Gastrocnemius medialis (tissue), 4 donors: ENCODE results near the gene ERCC3. TPM values are rescaled to one million over a fixed set of nuclear protein-coding genes. Genes with fewer than 3 reads are reported as not detected.

Experiments
- ATAC-seq, 2 donors: fragments of 150-250 bp; one replicate each; pipeline ENCODE4 v1.9.1; 2016
- DNase-seq, 2 donors: peaks; one replicate each; pipeline ENCODE4 v3.0.0-alpha.2; 2019
- H3K27ac ChIP-seq, 4 donors: fragments of 200-600 bp; sonication (generic); 1 replicate in 1 of 4; 2 replicates in 3 of 4; pipeline ENCODE4 v1.5.1; 2016 to 2018; ENCODE audit warnings: mild to moderate bottlenecking in 2 of 4, moderate library complexity in 1 of 4
- H3K27me3 ChIP-seq, 3 donors: fragments of 200-600 bp; sonication (generic) in 2 of 3; 1 replicate in 1 of 3; 2 replicates in 2 of 3; pipeline versions ENCODE4 v1.5.1 to v1.6.0; 2016 to 2019; ENCODE audit warnings: mild to moderate bottlenecking in 1 of 3, moderate library complexity in 1 of 3
- H3K36me3 ChIP-seq, 2 donors: fragments of 200-600 bp; sonication (generic) in 1 of 2; one replicate each; pipeline ENCODE4 v1.5.1; 2017 to 2018
- H3K4me1 ChIP-seq, 2 donors: fragments of 200-600 bp; sonication (generic) in 1 of 2; one replicate each; pipeline ENCODE4 v1.5.1; 2016 to 2017; ENCODE audit warnings: mild to moderate bottlenecking in 2 of 2
- H3K4me3 ChIP-seq, 4 donors: fragments of 200-600 bp; sonication (generic) in 3 of 4; 1 replicate in 1 of 4; 2 replicates in 3 of 4; pipeline ENCODE4 v1.5.1; 2016 to 2019; ENCODE audit warnings: mild to moderate bottlenecking in 2 of 4
- H3K9me3 ChIP-seq, 3 donors: fragments of 200-600 bp; sonication (generic) in 2 of 3; 1 replicate in 1 of 3; 2 replicates in 2 of 3; pipeline ENCODE4 v1.5.1; 2016 to 2019
- CTCF ChIP-seq, 5 experiments: fragments of 450-650 bp in 3 of 5; fragments of 200-600 bp in 2 of 5; sonication (generic) in 2 of 5; IDR thresholded peaks in 4 of 5; conservative IDR thresholded peaks in 1 of 5; 1 replicate in 4 of 5; 2 replicates in 1 of 5; pipeline ENCODE4 v1.5.1; 2016 to 2019; ENCODE audit warnings: antibody characterized with exemption in 5 of 5, mild to moderate bottlenecking in 3 of 5, moderate library complexity in 3 of 5
- POLR2A ChIP-seq, 2 donors: fragments of 450-650 bp; IDR thresholded peaks; one replicate each; pipeline ENCODE4 v1.6.1; 2017; ENCODE audit warnings: antibody characterized with exemption in 2 of 2, mild to moderate bottlenecking in 2 of 2, moderate library complexity in 2 of 2
- in situ Hi-C, 4 donors: fragments of 200-750 bp; cut with MboI; loops; one replicate each; pipeline versions ENCODE4 v1.15.0 to v1.8.0; 2017; ENCODE audit warnings: low sequenced_read_pairs in 4 of 4
- intact Hi-C: fragments of 100-400 bp; cut with DNase I; formaldehyde crosslinking; loops from one replicate; pipeline ENCODE4 v1.15.1; 2023; ENCODE audit warnings: low total_unique reads
- total RNA-seq, 4 donors: library from RNA; depleted of rRNA; stranded (reverse); fragments of >200 nt; gene quantifications; one replicate each; pipeline versions ENCODE4 v1.1.0 to v1.2.3, GENCODE V29; 2016

ERCC3 gene
- total RNA-seq, 4 donors from 2014 or later: 24.9 to 28.2 (median 26.7) TPM

DNA sequence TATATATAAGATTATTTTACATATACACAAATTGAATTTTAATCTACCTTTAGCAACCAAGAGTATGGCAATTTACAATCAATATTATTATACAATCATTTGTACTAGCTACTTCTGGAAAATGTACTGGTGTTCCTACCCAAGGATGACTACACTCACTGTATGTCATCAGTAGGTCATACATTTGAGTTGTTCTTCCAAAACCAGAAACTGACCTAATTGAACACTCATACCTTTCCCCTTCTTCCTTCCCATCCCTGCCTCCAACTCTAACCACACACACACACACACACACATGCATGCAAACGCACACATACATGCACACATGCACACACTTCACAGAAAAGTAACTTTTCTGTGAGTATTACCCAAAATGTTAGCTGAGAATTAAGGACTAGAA is 8.2 kb upstream of the ERCC3 start:
- peaks cover 0 to 20% of the 10 kb centered on the region in 2 donors for H3K36me3 ChIP-seq
- intact Hi-C loops: no loop called here

GRCh38 chr2:127293386-127293747 is 577 bp downstream of the ERCC3 start:
- in situ Hi-C loops (no loop called here), intact Hi-C loops (no loop called here)
- no peaks in the 10 kb centered on the region for H3K9me3 ChIP-seq
- peaks cover 12 to 13% of the 10 kb centered on the region in 2 donors for H3K4me1 ChIP-seq
- H3K27ac ChIP-seq: peak overlapping the region; percentile 78 to 85 (median 84)
- H3K4me3 ChIP-seq: peak overlapping the region; percentile 77 to 99 (median 86)
- no peaks in the 10 kb centered on the region for H3K27me3 ChIP-seq
- DNase-seq: no peak
- peak in 1 of 2 donors; percentile 16 for ATAC-seq
- TF ChIP-seq POLR2A (IDR thresholded peaks at IDR 0.05): no peak
- no peak for TF ChIP-seq CTCF (IDR thresholded peaks at IDR 0.05 in 4 of 5, conservative IDR thresholded peaks at IDR 0.05 in 1 of 5)
- H3K36me3 ChIP-seq: peaks cover 0 to 42% of the 10 kb centered on the region in 2 donors

More for the DNA sequence above, 8.2 kb upstream of the ERCC3 start:
- Histone ChIP-seq H3K9me3 (no peaks in the 10 kb centered on the region), H3K4me3 (no peak overlapping the region), H3K4me1 (no peaks in the 10 kb centered on the region), H3K27me3 (no peaks in the 10 kb centered on the region), H3K27ac (no peak overlapping the region)
- TF ChIP-seq CTCF (IDR thresholded peaks at IDR 0.05 in 4 of 5, conservative IDR thresholded peaks at IDR 0.05 in 1 of 5): no peak
- TF ChIP-seq POLR2A (IDR thresholded peaks at IDR 0.05): no peak
- DNase-seq (no peak), ATAC-seq (no peak)
- in situ Hi-C loops: loop anchor here in 1 of 4 donors (25.0 kb wide), 1 partner anchor 835 kb away; no protein-coding TSS in a partner anchor

DNA sequence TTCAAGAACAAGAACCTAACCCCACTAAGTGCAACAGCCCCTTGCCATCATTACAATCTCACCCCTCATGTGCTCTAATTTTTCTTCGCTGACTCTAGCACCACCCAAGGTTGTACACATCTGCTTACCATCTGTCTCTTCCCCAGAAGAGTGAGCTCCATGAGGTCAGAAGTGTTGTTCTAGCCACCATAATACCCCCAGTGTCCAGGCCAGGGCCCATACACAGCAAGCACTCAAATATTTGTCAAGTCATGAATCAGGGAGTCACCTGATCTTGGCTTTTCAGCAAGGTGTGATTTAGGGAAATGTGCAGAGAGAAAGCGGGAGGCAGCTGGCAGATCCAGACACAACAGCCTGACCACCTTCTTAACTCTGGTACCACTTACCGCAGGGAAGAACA is 5.7 kb downstream of the ERCC3 start:
- H3K9me3 ChIP-seq: no peaks in the 10 kb centered on the region
- H3K4me1 ChIP-seq: peaks cover 6 to 9% of the 10 kb centered on the region in 2 donors
- no peak overlapping the region for H3K27ac ChIP-seq
- no peak overlapping the region for H3K4me3 ChIP-seq
- intact Hi-C loops: no loop called here
- in situ Hi-C loops: no loop called here
- ATAC-seq: no peak
- H3K36me3 ChIP-seq: peaks cover 0 to 93% of the 10 kb centered on the region in 2 donors
- no peak for TF ChIP-seq POLR2A (IDR thresholded peaks at IDR 0.05)
- no peak for DNase-seq
- no peaks in the 10 kb centered on the region for H3K27me3 ChIP-seq

DNA sequence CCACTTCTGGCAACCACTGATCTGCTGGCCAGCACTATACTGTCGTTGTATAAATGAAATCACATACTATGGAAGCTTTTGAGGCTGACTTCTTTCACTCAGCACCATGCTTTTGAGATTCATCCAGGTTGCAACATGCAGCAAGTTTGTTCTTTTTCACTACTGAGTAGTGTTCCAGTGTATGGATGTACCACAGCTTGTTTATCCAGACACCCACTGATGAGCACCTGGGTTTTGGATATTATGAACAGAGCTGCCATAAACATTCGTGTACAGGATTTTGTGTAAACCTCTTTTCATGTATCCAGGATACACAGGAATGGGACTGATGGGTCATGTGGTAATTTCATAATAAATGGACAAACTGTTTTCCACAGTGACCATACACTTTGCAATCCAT is 10.7 kb downstream of the ERCC3 start:
- no peak for ATAC-seq

DNA sequence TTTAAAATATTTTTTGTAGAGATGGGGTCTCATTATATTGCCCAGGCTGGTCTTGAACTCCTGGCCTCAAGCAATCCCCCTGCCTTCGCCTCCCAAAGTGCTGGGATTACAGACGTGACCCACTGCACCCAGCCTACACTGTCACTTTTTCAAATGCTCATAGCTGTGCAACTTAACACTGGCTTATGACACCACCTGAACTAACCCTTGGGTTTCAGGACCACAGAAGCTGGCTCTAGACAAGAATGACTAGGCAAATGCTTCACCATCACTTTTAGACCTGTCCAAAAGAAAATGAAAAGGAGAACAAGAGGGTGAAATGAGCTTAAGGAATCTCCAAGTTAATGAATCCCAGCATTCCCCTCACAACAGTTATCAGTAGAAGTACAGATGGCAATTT is 13.3 kb downstream of the ERCC3 start:
- DNase-seq (no peak), ATAC-seq (no peak)
- TF ChIP-seq POLR2A (IDR thresholded peaks at IDR 0.05) (no peak), CTCF (IDR thresholded peaks at IDR 0.05 in 4 of 5, conservative IDR thresholded peaks at IDR 0.05 in 1 of 5) (no peak)
- intact Hi-C loops: no loop called here
- H3K4me1 ChIP-seq: no peaks in the 10 kb centered on the region
- H3K4me3 ChIP-seq: no peak overlapping the region
- no peaks in the 10 kb centered on the region for H3K27me3 ChIP-seq
- peaks cover 0 to 82% of the 10 kb centered on the region in 2 donors for H3K36me3 ChIP-seq
- H3K9me3 ChIP-seq: no peaks in the 10 kb centered on the region
- no peak overlapping the region for H3K27ac ChIP-seq
- in situ Hi-C loops: no loop called here

More for the DNA sequence above, 10.7 kb downstream of the ERCC3 start:
- in situ Hi-C loops: no loop called here
- DNase-seq: no peak
- Histone ChIP-seq H3K36me3 (peaks cover 0 to 86% of the 10 kb centered on the region in 2 donors), H3K9me3 (no peaks in the 10 kb centered on the region), H3K4me3 (no peak overlapping the region), H3K4me1 (no peaks in the 10 kb centered on the region), H3K27me3 (no peaks in the 10 kb centered on the region), H3K27ac (no peak overlapping the region)
- intact Hi-C loops: no loop called here
- TF ChIP-seq CTCF (IDR thresholded peaks at IDR 0.05 in 4 of 5, conservative IDR thresholded peaks at IDR 0.05 in 1 of 5) (no peak), POLR2A (IDR thresholded peaks at IDR 0.05) (no peak)
